Mucosa of rectum (tissue), 2 donors: Measurements from ENCODE around the gene KRTAP10-9.
"Not testable (repeated sequence)": the region's sequence is repeated elsewhere in the genome, so short reads cannot be mapped to it uniquely, and the experiment has no call there.

ENCODE experiments used
- H3K27ac ChIP-seq, 2 donors: one replicate each; pipeline ENCODE4 v1.7.0; 2013; ENCODE audit warnings: inconsistent platforms in 2 of 2, low read depth in 2 of 2, low read length in 2 of 2
- H3K27me3 ChIP-seq, 2 donors: one replicate each; pipeline ENCODE4 v1.7.0; 2013; ENCODE audit warnings: low read length in 2 of 2; ENCODE audit not compliant: control insufficient read depth in 2 of 2, insufficient read depth in 2 of 2
- H3K36me3 ChIP-seq, 2 donors: one replicate each; pipeline ENCODE4 v1.7.0; 2013; ENCODE audit warnings: low read length in 2 of 2; ENCODE audit not compliant: control insufficient read depth in 2 of 2, insufficient read depth in 2 of 2
- H3K4me1 ChIP-seq, 2 donors: one replicate each; pipeline ENCODE4 v1.7.0; 2013; ENCODE audit warnings: low read length in 2 of 2, mild to moderate bottlenecking in 1 of 2; ENCODE audit not compliant: control insufficient read depth in 2 of 2, insufficient read depth in 2 of 2
- H3K4me3 ChIP-seq, 2 donors: one replicate each; pipeline ENCODE4 v1.7.0; 2013; ENCODE audit warnings: low read length in 2 of 2
- H3K9ac ChIP-seq, 2 donors: one replicate each; pipeline ENCODE4 v1.7.0; 2013; ENCODE audit warnings: low read length in 2 of 2, low read depth in 1 of 2, mild to moderate bottlenecking in 1 of 2
- H3K9me3 ChIP-seq, 2 donors: one replicate each; pipeline ENCODE4 v1.7.0; 2013; ENCODE audit warnings: low read length in 2 of 2; ENCODE audit not compliant: control insufficient read depth in 2 of 2
- donor health status: healthy.
- donor health status: Normal muscosa, but diverticular disease.

KRTAP10-9 gene, protein sequence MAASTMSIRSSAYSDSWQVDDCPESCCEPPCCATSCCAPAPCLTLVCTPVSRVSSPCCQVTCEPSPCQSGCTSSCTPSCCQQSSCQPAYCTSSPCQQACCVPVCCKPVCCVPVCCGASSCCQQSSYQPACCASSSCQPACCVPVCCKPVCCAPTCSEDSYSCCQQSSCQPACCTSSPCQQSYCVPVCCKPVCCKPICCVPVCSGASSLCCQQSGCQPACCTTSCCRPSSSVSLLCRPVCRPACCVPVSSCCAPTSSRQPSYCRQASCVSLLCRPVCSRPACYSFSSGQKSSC

DNA sequence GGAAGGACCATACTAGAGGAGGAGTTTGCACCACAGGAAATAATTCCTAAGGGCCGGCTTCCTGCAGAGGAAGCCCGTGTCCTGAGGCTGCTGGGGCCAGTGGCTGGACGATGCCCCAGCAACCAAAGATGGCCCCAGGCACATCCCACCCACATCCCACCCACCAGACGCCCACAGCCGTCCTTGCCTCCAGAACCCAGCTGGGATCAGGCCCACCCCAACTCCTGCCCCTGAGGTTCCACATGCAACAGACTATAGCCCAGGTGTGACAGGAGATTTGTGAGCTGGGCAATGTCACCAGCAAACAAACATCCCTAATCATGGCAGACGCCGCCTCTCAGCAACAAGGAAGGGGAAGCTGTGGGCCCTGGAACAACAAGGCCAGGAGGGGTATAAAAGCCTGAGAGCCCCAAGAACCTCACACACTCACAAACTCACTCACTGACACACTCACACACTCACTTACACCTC lies at the start of gene KRTAP10-9:
TSS of gene KRTAP10-9 (plus strand) at position 421 of the 471 bp plus-strand sequence. CDS start 79 bp downstream, outside the sequence.
- H3K9me3 ChIP-seq: peaks cover 0 to 4% of the 10 kb centered on the region in 2 donors
- H3K27me3 ChIP-seq: no peaks in the 10 kb centered on the region
- H3K9ac ChIP-seq: no peak within 1 kb of the TSS
- no peaks in the 10 kb centered on the region for H3K4me1 ChIP-seq
- H3K36me3 ChIP-seq: no peaks in the 10 kb centered on the region
- H3K4me3 ChIP-seq: no peak within 1 kb of the TSS
- H3K27ac ChIP-seq: no peak within 1 kb of the TSS

DNA sequence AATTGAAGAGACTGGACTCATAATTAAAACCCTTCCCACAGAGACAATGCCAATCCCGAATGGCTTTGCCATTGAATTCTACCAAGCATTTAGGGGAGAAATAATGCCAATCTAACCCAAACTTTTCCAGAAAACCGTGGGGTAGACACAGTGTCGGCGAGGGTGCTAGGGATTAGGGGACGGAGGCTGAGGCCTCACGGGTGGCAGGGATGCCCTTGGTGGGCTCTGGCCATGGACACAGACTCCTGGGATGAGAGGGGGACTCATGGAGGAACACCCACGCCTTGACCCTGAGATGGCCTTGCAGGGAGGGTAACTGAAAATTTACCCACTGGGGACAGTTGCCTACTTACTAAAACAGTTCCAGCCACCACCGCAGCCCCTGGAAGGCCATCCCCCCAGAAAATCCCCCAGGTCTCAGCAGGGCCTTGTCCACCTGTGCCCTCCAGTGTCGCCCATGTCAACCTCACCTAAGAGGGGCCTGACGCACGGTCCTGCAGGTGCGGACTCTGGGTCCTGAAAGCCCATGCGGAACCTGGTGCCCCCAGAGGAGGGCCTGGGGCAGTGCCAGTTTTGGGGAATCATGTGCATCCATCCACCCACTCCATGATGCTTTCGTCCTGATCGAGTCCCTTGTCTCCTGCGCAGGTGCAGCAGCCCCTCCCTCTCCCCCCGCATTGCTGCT lies 48.4 kb upstream of the KRTAP10-9 start:
- Histone ChIP-seq H3K4me3 (no peak overlapping the region), H3K27me3 (peaks cover 0 to 3% of the 10 kb centered on the region in 2 donors), H3K9ac (no peak overlapping the region), H3K9me3 (peaks cover 0 to 2% of the 10 kb centered on the region in 2 donors), H3K27ac (no peak overlapping the region), H3K4me1 (peaks cover 3 to 22% of the 10 kb centered on the region in 2 donors), H3K36me3 (no peaks in the 10 kb centered on the region)

DNA sequence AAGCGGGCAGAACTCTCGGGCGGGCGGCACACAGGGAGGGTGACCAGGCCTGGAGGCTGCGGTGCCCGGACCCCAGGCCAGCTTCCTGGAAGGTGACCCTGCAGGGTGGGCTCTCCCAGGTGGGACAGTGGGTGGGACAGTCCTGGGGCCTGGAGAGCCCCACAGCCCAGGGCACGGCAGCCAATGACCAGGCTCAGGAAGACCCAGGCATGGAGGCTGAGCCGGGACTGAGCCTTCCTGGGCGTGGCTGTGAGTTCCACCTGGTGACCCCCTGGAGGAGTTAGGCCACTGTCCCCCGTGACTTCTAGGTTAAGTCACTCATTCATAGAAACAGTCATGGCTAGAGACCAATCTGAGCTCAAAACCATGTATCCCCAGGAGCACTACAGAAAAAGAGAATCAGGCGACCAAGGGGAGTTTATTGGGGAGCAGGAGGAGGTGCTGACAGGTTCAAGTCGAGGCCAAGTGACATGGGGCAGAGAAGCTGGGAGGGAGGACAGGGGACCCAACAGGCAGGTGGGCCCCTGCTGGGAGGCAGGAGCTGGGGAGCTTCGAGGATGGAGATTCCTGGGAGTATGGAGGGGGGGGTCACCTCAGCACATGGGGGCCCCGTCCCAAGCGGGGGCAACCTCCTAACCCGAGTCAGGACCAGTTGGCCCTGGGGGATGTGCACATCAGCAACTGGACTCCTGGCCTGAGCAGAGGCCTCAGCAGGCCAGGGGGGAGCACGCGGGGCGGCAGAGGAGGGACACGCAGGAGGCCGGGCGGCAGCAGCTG lies 47.6 kb upstream of the KRTAP10-9 start:
- peaks cover 0 to 2% of the 10 kb centered on the region in 2 donors for H3K9me3 ChIP-seq
- no peak overlapping the region for H3K27ac ChIP-seq
- no peak overlapping the region for H3K4me3 ChIP-seq
- H3K27me3 ChIP-seq: peaks cover 0 to 3% of the 10 kb centered on the region in 2 donors
- peaks cover 3 to 21% of the 10 kb centered on the region in 2 donors for H3K4me1 ChIP-seq
- no peaks in the 10 kb centered on the region for H3K36me3 ChIP-seq
- no peak overlapping the region for H3K9ac ChIP-seq

DNA sequence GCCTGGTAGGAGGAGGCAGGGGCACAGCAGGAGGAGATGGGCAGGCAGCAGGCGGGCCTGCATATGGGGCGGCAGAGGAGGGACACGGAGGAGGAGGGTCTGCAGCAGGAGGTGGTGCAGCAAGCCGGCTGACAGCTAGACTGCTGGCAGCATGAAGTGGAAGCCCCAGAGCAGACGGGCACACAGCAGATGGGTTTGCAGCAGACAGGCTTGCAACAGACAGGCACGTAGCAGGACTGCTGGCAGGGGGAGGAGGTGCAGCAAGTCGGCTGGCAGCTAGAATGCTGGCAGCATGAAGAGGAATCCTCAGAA lies 47.1 kb upstream of the KRTAP10-9 start:
- H3K9me3 ChIP-seq: peaks cover 0 to 2% of the 10 kb centered on the region in 2 donors
- no peak overlapping the region for H3K9ac ChIP-seq
- no peak overlapping the region for H3K27ac ChIP-seq
- H3K4me3 ChIP-seq: no peak overlapping the region
- H3K4me1 ChIP-seq: peaks cover 0 to 16% of the 10 kb centered on the region in 2 donors
- no peaks in the 10 kb centered on the region for H3K36me3 ChIP-seq
- H3K27me3 ChIP-seq: peaks cover 0 to 3% of the 10 kb centered on the region in 2 donors

DNA sequence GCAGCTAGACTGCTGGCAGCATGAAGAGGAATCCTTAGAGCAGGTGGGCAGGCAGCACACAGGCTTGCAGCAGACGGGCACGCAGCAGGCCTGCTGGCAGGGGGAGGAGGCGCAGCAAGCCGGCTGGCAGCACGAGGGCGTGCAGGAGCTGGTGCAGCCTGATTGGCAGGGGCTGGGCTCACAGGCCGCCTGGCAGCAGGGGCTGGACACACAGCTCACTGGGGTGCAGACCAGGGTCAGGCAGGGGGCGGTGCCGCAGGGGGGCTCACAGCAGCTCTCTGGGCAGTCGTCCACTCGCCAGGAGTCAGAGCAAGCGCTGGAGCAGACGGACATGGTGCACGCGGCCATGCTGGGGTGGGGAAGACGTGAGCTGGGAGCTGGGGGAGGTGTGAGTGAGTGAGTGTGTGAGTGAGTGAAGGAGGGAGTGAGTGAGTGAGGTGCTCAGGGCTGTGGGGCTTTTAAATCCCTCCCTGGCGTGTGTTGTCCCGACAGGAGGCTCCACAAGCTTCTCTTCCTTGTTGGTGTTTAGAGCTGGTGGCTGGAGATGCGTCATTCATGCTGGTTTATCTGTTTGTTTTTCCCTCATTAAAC lies 46.6 kb upstream of the KRTAP10-9 start, which contains the start of gene KRTAP10-5:
TSS of gene KRTAP10-5 (minus strand) at position 374 of the 591 bp plus-strand sequence. CDS start at position 348, 26 bp downstream.
- H3K36me3 ChIP-seq, H3K27me3 ChIP-seq, H3K9me3 ChIP-seq, H3K27ac ChIP-seq: not testable (repeated sequence)
- Histone ChIP-seq H3K4me1 (peaks cover 0 to 10% of the 10 kb centered on the region in 2 donors), H3K9ac (peak within 1 kb of the TSS in 1 of 2 donors; percentile 53), H3K4me3 (peak within 1 kb of the TSS; percentile 20 to 52)

DNA sequence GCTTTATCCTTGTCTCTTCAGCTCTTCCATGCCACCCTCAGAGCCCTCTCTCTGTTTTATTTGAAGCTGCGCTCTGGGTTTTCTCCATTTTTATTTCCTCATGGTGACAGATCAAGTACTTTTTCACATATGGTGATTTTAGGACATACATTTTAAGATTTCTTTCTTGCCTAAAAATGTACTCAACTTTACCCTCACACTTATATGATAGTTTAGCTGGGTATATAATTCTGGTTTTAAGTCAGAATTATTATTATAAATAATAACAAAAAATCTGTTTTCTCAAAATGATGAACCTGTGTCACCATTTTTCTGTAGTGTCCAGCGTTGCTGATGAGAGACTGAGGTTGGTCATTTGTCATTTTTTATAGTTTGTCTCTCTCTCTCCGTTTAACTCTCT lies 45.7 kb upstream of the KRTAP10-9 start:
- Histone ChIP-seq H3K9me3 (peaks cover 0 to 2% of the 10 kb centered on the region in 2 donors), H3K4me3 (no peak overlapping the region), H3K36me3 (no peaks in the 10 kb centered on the region), H3K27ac (no peak overlapping the region), H3K9ac (no peak overlapping the region), H3K27me3 (peaks cover 2 to 5% of the 10 kb centered on the region in 2 donors), H3K4me1 (peaks cover 0 to 6% of the 10 kb centered on the region in 2 donors)

DNA sequence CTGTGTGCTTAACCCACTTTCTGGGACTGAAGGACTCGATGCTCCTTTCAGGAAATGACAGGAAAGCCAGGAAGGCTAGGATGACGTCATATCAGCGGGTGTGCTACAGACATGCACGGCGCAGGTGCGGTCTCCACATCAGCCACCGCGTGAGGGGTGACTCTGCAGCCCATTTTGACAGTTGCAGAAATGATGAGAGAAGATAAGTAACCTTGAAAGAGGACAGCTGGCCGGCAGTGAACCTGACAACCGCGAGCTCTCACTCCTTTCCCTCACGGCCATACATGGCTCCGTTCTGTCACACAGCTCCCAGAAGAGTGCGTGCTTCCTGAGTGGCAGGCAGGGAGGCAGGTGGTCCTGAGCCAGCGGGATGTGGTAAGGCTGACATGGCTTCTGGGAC lies 44.8 kb upstream of the KRTAP10-9 start:
- no peak overlapping the region for H3K27ac ChIP-seq
- H3K36me3 ChIP-seq: no peaks in the 10 kb centered on the region
- peaks cover 2 to 5% of the 10 kb centered on the region in 2 donors for H3K27me3 ChIP-seq
- H3K4me3 ChIP-seq: no peak overlapping the region
- H3K9ac ChIP-seq: no peak overlapping the region
- peaks cover 0 to 2% of the 10 kb centered on the region in 2 donors for H3K9me3 ChIP-seq
- peaks cover 0 to 6% of the 10 kb centered on the region in 2 donors for H3K4me1 ChIP-seq

DNA sequence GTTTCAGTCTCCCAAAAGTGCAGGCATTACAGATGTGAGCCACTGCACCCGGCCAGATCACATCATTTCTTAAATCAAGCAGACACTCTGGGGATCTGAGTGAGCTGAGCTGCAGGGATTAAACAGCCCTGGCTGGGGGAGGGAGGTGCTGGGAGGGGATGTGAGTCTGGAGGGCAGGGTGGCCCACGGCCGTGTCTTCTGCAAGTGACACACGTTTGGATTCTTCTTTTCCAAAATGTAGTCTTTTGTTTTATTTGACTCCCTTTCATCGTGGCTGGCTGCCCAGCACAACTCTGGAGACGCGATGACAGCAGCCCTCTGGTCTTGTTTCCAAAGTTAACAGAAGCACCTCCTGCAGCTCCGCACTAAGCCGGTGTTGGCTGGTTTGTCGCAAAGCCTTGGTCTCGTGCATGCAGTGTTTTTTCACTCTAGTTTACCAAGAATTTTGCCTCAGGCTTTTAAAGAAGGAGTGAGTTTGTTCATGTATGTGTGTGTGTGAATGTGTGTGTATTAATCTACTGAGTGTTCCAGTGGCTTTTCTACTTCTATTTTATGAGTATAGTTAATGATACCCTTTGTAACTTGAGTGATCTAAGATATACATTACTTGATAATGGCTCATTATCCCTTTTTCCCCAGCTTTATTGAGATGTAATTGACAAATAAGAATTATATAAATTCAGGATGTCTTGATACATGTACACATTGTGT lies 43.6 kb upstream of the KRTAP10-9 start:
- peaks cover 0 to 2% of the 10 kb centered on the region in 2 donors for H3K9me3 ChIP-seq
- no peak overlapping the region for H3K9ac ChIP-seq
- H3K27me3 ChIP-seq: peaks cover 2 to 5% of the 10 kb centered on the region in 2 donors
- no peak overlapping the region for H3K4me3 ChIP-seq
- peaks cover 0 to 6% of the 10 kb centered on the region in 2 donors for H3K4me1 ChIP-seq
- H3K36me3 ChIP-seq: no peaks in the 10 kb centered on the region
- H3K27ac ChIP-seq: no peak overlapping the region

DNA sequence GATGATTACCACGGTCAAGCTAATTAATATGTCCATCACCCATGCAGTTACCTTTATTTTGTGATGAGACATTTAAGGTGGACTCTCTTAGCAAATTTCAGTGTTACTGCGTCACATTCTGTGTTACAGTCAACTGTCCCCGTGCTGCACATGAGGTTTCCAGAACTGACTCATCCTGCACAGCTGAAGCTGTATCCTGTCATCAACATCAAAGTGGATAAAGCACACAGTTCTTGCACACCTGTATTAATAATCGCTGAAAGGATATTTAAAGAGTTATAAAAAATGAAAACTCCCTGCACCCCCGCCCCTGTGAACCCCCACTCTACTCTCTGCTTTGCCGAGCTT lies 43.1 kb upstream of the KRTAP10-9 start:
- H3K4me1 ChIP-seq: peaks cover 0 to 6% of the 10 kb centered on the region in 2 donors
- peaks cover 2 to 5% of the 10 kb centered on the region in 2 donors for H3K27me3 ChIP-seq
- H3K4me3 ChIP-seq: no peak overlapping the region
- H3K36me3 ChIP-seq: no peaks in the 10 kb centered on the region
- no peak overlapping the region for H3K9ac ChIP-seq
- H3K9me3 ChIP-seq: peaks cover 0 to 2% of the 10 kb centered on the region in 2 donors
- no peak overlapping the region for H3K27ac ChIP-seq
